GM18951 (cell line): ENCODE measurements around the gene MAP3K9.
A peak's percentile ranks its signal among the peaks of the same experiment; 100 is the strongest.

Experiments
- POLR2A ChIP-seq: IDR thresholded peaks from 4 replicates; pipeline ENCODE4 v1.6.1; 2011; ENCODE audit warnings: mild to moderate bottlenecking; ENCODE audit not compliant: insufficient read length, insufficient read depth; ENCODE audit errors: extremely low read depth
- in situ Hi-C: fragments of 300-500 bp; cut with MboI; formaldehyde crosslinking; loops from one replicate; pipeline ENCODE4 v1.12.0; 2022; ENCODE audit warnings: low sequenced_read_pairs, mixed read lengths, inconsistent platforms; ENCODE audit not compliant: unreplicated experiment

Gene MAP3K9

GRCh38 chr14:70707138-70708038 lies 101.9 kb downstream of the MAP3K9 start:
- in situ Hi-C loops = loop anchor here (25.0 kb wide), 1 partner anchor 255 kb away; no protein-coding TSS in a partner anchor
- peak; percentile 16 for TF ChIP-seq POLR2A

DNA sequence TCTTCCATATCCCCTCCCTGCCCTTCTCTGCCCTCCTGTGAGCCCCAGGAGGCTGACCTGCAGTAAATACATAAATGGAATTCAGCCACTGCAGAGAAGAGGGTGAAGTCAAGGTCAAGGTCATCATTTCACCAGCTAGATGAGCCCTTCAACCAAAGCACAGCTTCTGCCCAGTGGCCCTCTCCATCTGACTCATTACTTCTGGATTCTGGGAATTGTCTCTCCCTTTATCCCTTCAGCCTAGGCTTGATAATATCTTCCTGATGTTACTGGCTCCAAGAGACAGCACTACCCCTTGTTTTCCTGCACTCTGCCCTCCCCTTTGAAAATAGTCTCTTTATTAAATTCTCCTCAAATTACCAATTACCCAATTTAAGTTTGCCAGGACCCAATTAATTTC lies 103.1 kb downstream of the MAP3K9 start:
- in situ Hi-C loops = loop anchor here (25.0 kb wide), 1 partner anchor 256 kb away; no protein-coding TSS in a partner anchor
- TF ChIP-seq POLR2A = no peak

DNA sequence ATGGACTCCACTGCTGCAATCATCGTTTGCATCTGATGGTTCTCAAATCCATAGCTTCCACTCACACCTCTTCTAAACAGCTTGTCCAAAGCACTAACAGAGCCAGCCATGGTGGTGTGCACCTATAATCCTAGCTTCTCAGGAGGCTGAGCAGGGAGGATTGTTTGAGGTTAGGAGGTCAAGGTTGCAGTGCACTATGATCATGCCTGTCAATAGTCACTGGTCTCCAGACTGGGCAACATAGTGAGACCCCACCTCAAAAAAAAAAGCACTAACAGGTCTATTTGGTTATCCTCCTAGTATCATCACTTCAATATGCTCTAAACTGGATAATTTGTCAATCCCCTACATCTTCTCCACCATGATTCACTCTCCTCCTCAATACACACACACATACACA lies 104.4 kb downstream of the MAP3K9 start:
- no peak for TF ChIP-seq POLR2A
- in situ Hi-C loops = loop anchor here (25.0 kb wide), 1 partner anchor 257 kb away; no protein-coding TSS in a partner anchor

GRCh38 chr14:70703621-70704168 lies 105.6 kb downstream of the MAP3K9 start:
- in situ Hi-C loops = loop anchor here (25.0 kb wide), 1 partner anchor 259 kb away; no protein-coding TSS in a partner anchor

- TF ChIP-seq POLR2A = no peak
- in situ Hi-C loops = loop anchor here (25.0 kb wide), 1 partner anchor 260 kb away; no protein-coding TSS in a partner anchor
These were observed 107.2 kb downstream of the MAP3K9 start for GRCh38 chr14:70702161-70702560.

DNA sequence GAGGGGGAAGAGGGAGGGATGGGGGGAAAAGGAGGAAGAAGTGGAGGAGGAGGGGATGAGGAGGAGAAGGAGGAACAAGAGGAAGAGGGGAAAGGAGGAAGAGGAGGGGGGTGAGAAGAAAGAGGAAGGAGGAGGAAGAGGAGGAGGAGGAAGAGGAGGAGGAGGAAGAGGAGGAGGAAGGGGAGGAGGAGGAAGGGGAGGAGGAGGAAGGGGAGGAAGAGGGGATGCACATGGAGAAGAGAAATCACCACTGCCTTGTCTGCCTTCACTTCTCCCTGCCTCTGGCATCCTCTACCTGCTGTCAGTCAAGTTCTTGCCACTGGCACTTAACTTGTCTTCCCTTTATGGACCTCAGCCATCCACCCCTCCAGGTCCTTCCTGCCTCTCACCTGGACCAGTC lies 107.7 kb downstream of the MAP3K9 start:
- no peak for TF ChIP-seq POLR2A
- in situ Hi-C loops = loop anchor here (25.0 kb wide), 1 partner anchor 261 kb away; no protein-coding TSS in a partner anchor

DNA sequence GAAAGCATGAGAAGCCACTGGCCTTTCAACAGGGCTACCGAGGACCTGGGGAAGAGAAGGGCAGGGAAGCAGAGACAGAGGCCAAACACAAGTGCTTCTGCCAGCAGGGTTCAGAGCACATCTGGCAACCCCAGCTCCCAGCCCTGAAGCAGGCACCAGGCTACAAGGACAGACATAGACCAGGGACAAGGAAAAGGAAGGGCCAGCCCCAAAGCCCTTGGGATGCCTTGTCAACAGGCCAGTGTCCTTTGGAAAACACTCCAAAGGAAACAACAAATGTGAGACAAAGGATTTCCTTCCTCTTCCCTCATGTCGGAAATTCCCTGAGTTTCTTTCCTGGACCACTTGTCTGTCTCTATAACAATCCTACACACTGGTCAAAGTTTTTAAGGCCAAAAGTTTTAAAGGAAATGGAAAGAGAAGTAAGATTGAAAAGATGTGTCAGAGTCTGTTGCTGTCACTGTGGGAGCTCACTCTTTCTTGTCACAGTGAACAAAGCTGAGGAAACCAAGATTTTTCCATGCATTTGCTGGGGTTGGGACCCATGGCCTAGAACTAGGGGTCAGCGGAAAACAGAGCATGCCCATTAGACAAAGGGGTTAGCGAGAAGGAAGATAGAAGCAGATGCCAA lies 108.2 kb downstream of the MAP3K9 start:
- in situ Hi-C loops = loop anchor here (25.0 kb wide), 1 partner anchor 261 kb away; no protein-coding TSS in a partner anchor
- TF ChIP-seq POLR2A = no peak

DNA sequence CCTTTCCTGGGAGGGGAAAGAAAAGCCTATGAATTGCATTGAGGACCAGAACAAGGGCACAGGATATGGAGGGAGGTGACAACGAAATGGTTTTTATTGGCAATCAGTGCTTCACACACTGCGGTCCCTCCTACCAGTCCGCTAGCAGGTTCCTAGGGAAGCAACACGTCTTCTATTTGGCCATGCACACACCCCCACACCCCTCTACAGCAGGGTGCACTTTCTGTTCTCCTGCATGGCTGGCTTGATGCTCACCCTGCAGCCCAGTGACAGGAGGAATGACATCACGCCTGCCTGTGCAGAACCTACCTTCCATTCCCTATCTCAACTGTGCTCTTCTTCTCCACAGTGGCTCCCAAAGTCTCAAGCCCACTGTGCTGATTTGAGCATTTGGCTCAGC lies 109.7 kb downstream of the MAP3K9 start:
- in situ Hi-C loops = loop anchor here (25.0 kb wide), 1 partner anchor 263 kb away; no protein-coding TSS in a partner anchor
- no peak for TF ChIP-seq POLR2A

DNA sequence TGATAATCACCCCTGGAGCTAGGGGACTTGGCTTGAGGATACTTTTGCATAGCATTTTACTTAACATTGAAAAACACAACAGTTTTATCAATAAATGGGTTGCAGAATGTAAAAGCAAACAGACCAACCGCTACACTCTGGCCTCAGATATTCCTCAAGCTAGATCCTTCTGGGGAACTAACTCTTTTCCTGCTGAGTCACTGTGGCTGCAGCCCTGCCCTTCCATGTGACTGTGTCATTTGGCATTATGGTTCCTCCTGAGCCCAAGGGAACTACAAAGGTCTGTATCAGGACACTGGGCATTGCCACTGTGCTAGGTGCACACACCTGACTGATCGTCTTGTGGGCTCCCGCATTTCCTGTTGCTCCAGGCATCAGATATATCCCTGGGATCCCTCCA lies 111.0 kb downstream of the MAP3K9 start:
- in situ Hi-C loops = no loop called here
- no peak for TF ChIP-seq POLR2A

GRCh38 chr14:70697701-70698100 lies 111.6 kb downstream of the MAP3K9 start:
- in situ Hi-C loops = no loop called here
- TF ChIP-seq POLR2A = no peak

DNA sequence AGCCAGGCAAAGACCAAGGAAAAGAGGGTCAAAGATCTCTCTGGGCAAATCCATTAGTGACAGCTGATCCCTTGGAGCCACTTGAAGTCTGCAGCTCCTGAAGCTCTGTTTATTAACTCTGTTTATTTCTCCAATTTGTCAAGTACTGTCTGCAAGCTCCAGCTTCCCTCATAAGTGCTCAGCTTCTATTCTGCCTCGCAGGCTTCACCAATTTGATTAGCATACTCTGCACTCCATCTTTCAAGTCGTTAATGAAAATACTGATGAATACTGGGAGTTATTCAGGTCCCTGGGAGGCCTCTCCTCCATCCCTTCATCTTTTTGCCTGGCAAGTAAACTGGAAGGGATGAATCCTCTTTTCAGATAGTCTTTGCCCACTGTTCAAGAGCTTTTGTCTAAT lies 113.3 kb downstream of the MAP3K9 start:
- in situ Hi-C loops = no loop called here
- no peak for TF ChIP-seq POLR2A

GRCh38 chr14:70692210-70692609 lies 117.1 kb downstream of the MAP3K9 start:
- in situ Hi-C loops = no loop called here
- no peak for TF ChIP-seq POLR2A

- TF ChIP-seq POLR2A = no peak
These were observed 123.7 kb downstream of the MAP3K9 start for GRCh38 chr14:70685474-70686197.

More at GRCh38 chr14:70685474-70686197, 123.7 kb downstream of the MAP3K9 start:
- in situ Hi-C loops = no loop called here
